SK-N-SH (cell line): Measurements from ENCODE around the gene PPT2.

Source experiments
- EP300 ChIP-seq, 2 experiments: IDR thresholded peaks; 2 replicates each; pipeline versions ENCODE4 v1.4.0 to v1.6.1; 2012; ENCODE audit warnings: borderline replicate concordance in 1 of 2, low read depth in 1 of 2, low read length in 1 of 2
- EZH2phosphoT487 ChIP-seq: fragments of 200-600 bp; sonication (generic); IDR thresholded peaks from 2 replicates; pipeline ENCODE4 v1.6.1; 2017; ENCODE audit warnings: low read depth, mixed run types, mild to moderate bottlenecking, antibody characterized with exemption, moderate library complexity, borderline replicate concordance
- FOXM1 ChIP-seq: IDR thresholded peaks from 2 replicates; pipeline ENCODE4 v1.4.0; 2012; ENCODE audit warnings: low read depth, mild to moderate bottlenecking
- MXI1 ChIP-seq: IDR thresholded peaks from 2 replicates; pipeline ENCODE4 v1.6.1; 2012; ENCODE audit warnings: mild to moderate bottlenecking, low read depth, low read length, improper control_type of control experiment
- POLR2AphosphoS5 ChIP-seq: IDR thresholded peaks from 2 replicates; pipeline ENCODE4 v1.6.1; 2012; ENCODE audit warnings: low read depth, low read length
- RAD21 ChIP-seq: IDR thresholded peaks from 2 replicates; pipeline ENCODE4 v1.6.1; 2012; ENCODE audit warnings: mild to moderate bottlenecking, low read length
- RCOR1 ChIP-seq: fragments of 150-350 bp; IDR thresholded peaks from 2 replicates; pipeline ENCODE4 v1.6.1; 2017; ENCODE audit warnings: antibody characterized with exemption, low read length
- TEAD4 ChIP-seq: IDR thresholded peaks from 2 replicates; pipeline ENCODE4 v1.4.0; 2012; ENCODE audit warnings: mild to moderate bottlenecking, borderline replicate concordance; ENCODE audit not compliant: insufficient read depth
- YY1 ChIP-seq: IDR thresholded peaks from 2 replicates; pipeline ENCODE4 v1.4.0; 2012; ENCODE audit warnings: low read depth, mild to moderate bottlenecking
- TF ChIP-seq, protein P1 (sequence below): fragments of 200-600 bp; sonication (generic); IDR thresholded peaks from 2 replicates; pipeline ENCODE4 v1.6.1; 2017; ENCODE audit warnings: antibody characterized with exemption, mild to moderate bottlenecking, moderate library complexity
- TF ChIP-seq, protein P2 (sequence below): fragments of 150-350 bp; IDR thresholded peaks from 2 replicates; pipeline ENCODE4 v1.6.1; 2017; ENCODE audit warnings: antibody characterized with exemption, low read length, low read depth, borderline replicate concordance
- TF ChIP-seq, protein P3 (sequence below): IDR thresholded peaks from 2 replicates; pipeline ENCODE4 v1.4.0; 2012; ENCODE audit warnings: low read depth

- TF ChIP-seq MXI1 (no peak), POLR2AphosphoS5 (no peak), TEAD4 (no peak), YY1 (no peak), EP300 (IDR thresholded peaks at IDR 0.05; ENCODE audit: borderline replicate concordance in 1 of 2, low read depth in 1 of 2, low read length in 1 of 2) (no peak), RCOR1 (no peak), RAD21 (no peak), EZH2phosphoT487 (no peak), FOXM1 (no peak)
- TF ChIP-seq, protein P1, sequence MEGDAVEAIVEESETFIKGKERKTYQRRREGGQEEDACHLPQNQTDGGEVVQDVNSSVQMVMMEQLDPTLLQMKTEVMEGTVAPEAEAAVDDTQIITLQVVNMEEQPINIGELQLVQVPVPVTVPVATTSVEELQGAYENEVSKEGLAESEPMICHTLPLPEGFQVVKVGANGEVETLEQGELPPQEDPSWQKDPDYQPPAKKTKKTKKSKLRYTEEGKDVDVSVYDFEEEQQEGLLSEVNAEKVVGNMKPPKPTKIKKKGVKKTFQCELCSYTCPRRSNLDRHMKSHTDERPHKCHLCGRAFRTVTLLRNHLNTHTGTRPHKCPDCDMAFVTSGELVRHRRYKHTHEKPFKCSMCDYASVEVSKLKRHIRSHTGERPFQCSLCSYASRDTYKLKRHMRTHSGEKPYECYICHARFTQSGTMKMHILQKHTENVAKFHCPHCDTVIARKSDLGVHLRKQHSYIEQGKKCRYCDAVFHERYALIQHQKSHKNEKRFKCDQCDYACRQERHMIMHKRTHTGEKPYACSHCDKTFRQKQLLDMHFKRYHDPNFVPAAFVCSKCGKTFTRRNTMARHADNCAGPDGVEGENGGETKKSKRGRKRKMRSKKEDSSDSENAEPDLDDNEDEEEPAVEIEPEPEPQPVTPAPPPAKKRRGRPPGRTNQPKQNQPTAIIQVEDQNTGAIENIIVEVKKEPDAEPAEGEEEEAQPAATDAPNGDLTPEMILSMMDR, result no peak
- TF ChIP-seq, protein P2, sequence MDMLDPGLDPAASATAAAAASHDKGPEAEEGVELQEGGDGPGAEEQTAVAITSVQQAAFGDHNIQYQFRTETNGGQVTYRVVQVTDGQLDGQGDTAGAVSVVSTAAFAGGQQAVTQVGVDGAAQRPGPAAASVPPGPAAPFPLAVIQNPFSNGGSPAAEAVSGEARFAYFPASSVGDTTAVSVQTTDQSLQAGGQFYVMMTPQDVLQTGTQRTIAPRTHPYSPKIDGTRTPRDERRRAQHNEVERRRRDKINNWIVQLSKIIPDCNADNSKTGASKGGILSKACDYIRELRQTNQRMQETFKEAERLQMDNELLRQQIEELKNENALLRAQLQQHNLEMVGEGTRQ, result no peak
- TF ChIP-seq, protein P3, sequence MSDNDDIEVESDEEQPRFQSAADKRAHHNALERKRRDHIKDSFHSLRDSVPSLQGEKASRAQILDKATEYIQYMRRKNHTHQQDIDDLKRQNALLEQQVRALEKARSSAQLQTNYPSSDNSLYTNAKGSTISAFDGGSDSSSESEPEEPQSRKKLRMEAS, result no peak
Observed at GRCh38 chr6:32189069-32189741, 35.3 kb downstream of the PPT2 start.
